Measurements from ENCODE around the gene ATP4B. TPM values are rescaled to one million over a fixed set of nuclear protein-coding genes. Genes with fewer than 3 reads are reported as not detected.

Gene ATP4B
- total RNA-seq, 1 experiment from 2014 or later = not detected

DNA sequence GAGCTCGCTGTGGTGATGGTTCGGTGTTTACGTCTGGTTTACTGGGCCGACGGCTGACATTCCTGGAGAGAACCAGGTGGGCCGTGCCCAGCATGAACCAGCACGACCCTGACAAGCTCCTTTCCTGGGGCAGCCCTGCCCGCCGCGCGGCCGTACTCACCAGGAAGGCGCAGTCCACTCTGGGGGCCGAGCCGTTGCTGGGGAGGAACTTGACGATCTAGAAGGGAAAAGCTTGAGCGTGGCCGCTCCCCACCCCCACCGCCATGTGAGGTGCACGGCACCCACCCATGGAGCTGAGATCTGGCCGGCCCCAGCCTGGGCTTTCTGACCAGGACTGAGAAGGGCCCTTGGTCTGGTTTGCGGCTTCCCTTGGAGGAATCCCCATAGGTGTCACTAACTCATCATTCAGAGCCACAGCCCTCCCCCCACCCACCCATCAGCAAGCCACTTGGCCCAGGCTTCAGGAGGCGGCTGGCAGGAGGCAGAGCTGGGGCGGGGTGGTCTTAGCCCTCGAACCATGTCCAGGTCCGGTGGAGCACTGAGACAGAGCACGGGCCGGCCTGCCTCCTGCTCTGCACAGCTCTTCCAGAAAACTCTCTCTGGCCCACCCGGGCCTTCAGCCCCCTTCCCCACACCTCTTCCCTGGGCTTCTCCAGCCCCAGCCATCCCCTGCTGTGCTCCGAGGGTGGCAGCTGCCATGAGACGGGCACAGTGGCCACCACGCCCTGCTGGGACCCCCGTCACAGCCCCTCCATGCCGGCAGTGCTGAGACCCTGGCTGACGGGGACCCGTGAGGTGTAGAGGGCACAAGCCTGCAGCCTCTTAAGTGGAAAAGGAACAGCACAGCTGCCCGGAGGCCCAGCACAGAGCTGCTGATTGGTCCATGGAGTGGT lies 6.2 kb downstream of the ATP4B start:
- H3K9ac ChIP-seq (ENCODE audit: extremely low read depth, insufficient read length, low read length) = no peak overlapping the region
- peaks cover 2% of the 10 kb centered on the region; the same call in 1 of the 2 replicates for H3K27me3 Mint-ChIP-seq (ENCODE audit: low read depth)
- no peak overlapping the region for H2BK120ac ChIP-seq (ENCODE audit: low read depth, low read length, poor library complexity, severe bottlenecking)
- no peaks in the 10 kb centered on the region for H4K20me1 ChIP-seq (ENCODE audit: control insufficient read depth, insufficient read depth, insufficient read length)
- H3K23ac ChIP-seq (ENCODE audit: insufficient read length, low read depth, low read length) = no peak overlapping the region
- no peak overlapping the region for H2AFZ ChIP-seq (ENCODE audit: low read length)
- no peak overlapping the region for H2BK20ac ChIP-seq (ENCODE audit: low read depth, low read length, poor library complexity, severe bottlenecking)
- no peak overlapping the region for H2BK12ac ChIP-seq (ENCODE audit: insufficient read length, low read depth, low read length)
- no peak overlapping the region for H4K5ac ChIP-seq (ENCODE audit: insufficient read length, low read depth, low read length)
- H3K4ac ChIP-seq (ENCODE audit: low read depth, low read length) = no peak overlapping the region
- no peak overlapping the region for H4K8ac ChIP-seq (replicated peaks; ENCODE audit: insufficient read length, low read depth, low read length)
- no peaks in the 10 kb centered on the region for H3K79me1 ChIP-seq (ENCODE audit: insufficient read depth, low read depth, low read length, poor library complexity, severe bottlenecking)
- no peak for TF ChIP-seq CTCF (conservative IDR thresholded peaks at IDR 0.05)
- H3K79me2 ChIP-seq (ENCODE audit: insufficient read depth, low read length) = no peaks in the 10 kb centered on the region
- WGBS (ENCODE audit: extremely low coverage, insufficient read length, low lambda C conversion rate) = no CpG with 5 or more reads among the region's 37 CpGs
- H3K36me3 Mint-ChIP-seq (ENCODE audit: insufficient read depth in 1 of 3, low read depth in 3 of 3) = peaks cover 0 to 23% (median 12%) of the 10 kb centered on the region in 3 experiments; a peak in 4 of 7 replicates
- no peak overlapping the region for H3K18ac ChIP-seq (ENCODE audit: insufficient read length, low read depth, low read length)
- H2AK5ac ChIP-seq (ENCODE audit: insufficient read length, low read length) = no peak overlapping the region
- no peak for DNase-seq
- H3T11ph ChIP-seq (ENCODE audit: low read length) = no peak overlapping the region
- no peak overlapping the region for H3K27ac ChIP-seq (ENCODE audit: insufficient read length, low read depth, low read length)
- H3K4me2 ChIP-seq (ENCODE audit: insufficient read depth, insufficient read length, low read length) = no peak overlapping the region
- H3K14ac ChIP-seq (ENCODE audit: insufficient read depth, low read length) = peak overlapping the region; percentile 6; the same call in 1 of the 2 replicates
- no peaks in the 10 kb centered on the region for H3K4me1 ChIP-seq (ENCODE audit: insufficient read depth, low read length)
- H4K91ac ChIP-seq (ENCODE audit: insufficient read length, low read depth, low read length) = no peak overlapping the region
- H2BK15ac ChIP-seq (ENCODE audit: low read depth, low read length) = no peak overlapping the region
- no peaks in the 10 kb centered on the region for H3K27me3 ChIP-seq (ENCODE audit: insufficient read depth, low read length)
- no peak overlapping the region for H2BK5ac ChIP-seq (ENCODE audit: insufficient read length, low read length)
- H3K4me1 Mint-ChIP-seq = peaks cover 7% of the 10 kb centered on the region in 2 experiments
- H3K23me2 ChIP-seq (ENCODE audit: insufficient read length, low read depth, low read length, poor library complexity, severe bottlenecking) = no peaks in the 10 kb centered on the region
- H3K4me3 Mint-ChIP-seq = no peak overlapping the region
- peaks cover 0 to 8% of the 10 kb centered on the region in 2 experiments; a peak in 2 of 5 replicates for H3K9me3 Mint-ChIP-seq
- H3K56ac ChIP-seq (ENCODE audit: insufficient read length, low read depth, low read length) = no peak overlapping the region
- H3K27ac Mint-ChIP-seq = no peak overlapping the region
- H3K9me3 ChIP-seq (ENCODE audit: control insufficient read depth, low read depth, low read length) = no peaks in the 10 kb centered on the region

Measured in H9 (cell line).